BLaER1 treated with 17β-estradiol and CSF1 and Interleukin-3, amounts not matched to agents 10 nM and 100 nM (cell line): ENCODE data around the gene MRPS18B.

Source experiments
- H3K27ac ChIP-seq, 11 experiments: shearing (Covaris generic); formaldehyde crosslinking; 2 replicates each; pipeline ENCODE4 v1.8.1; 2022
- H3K27me3 ChIP-seq, 11 experiments: shearing (Covaris generic); formaldehyde crosslinking; 2 replicates each; pipeline ENCODE4 v1.8.1; 2022
- H3K36me3 ChIP-seq, 11 experiments: shearing (Covaris generic); formaldehyde crosslinking; 2 replicates each; pipeline ENCODE4 v1.8.1; 2022
- H3K4me1 ChIP-seq, 10 experiments: shearing (Covaris generic); formaldehyde crosslinking; 2 replicates each; pipeline ENCODE4 v1.8.1; 2022
- H3K4me2 ChIP-seq, 11 experiments: shearing (Covaris generic); formaldehyde crosslinking; 2 replicates each; pipeline ENCODE4 v1.8.1; 2022
- H3K4me3 ChIP-seq, 10 experiments: shearing (Covaris generic); formaldehyde crosslinking; 2 replicates each; pipeline ENCODE4 v1.8.1; 2022
- H3K9ac ChIP-seq, 11 experiments: shearing (Covaris generic); formaldehyde crosslinking; 2 replicates each; pipeline ENCODE4 v1.8.1; 2022
- H3K9me3 ChIP-seq, 11 experiments: shearing (Covaris generic); formaldehyde crosslinking; replicated peaks in 1 of 11; 2 replicates each; pipeline ENCODE4 v1.8.1; 2022
- H4K20me1 ChIP-seq, 11 experiments: shearing (Covaris generic); formaldehyde crosslinking; 2 replicates each; pipeline ENCODE4 v1.8.1; 2022
- Cebpa-rat ChIP-seq, 11 experiments: shearing (Covaris generic); IDR thresholded peaks; 2 replicates each; pipeline ENCODE4 v1.8.1; 2022

Gene MRPS18B

GRCh38 chr6:30670760-30671527 lies 53.3 kb downstream of the MRPS18B start:
- H3K36me3 ChIP-seq, result peaks cover 38 to 56% (median 52%) of the 10 kb centered on the region in 11 experiments
- 0 out of 20 replicates have a peak overlapping the region, but pooled peaks of 2 of the 10 experiments have one; percentile 6 to 82 for H3K4me3 ChIP-seq
- H3K9me3 ChIP-seq, result no peaks in the 10 kb centered on the region
- peak overlapping the region; percentile 80 to 96 (median 91); a peak in 21 of 22 replicates for H3K4me2 ChIP-seq
- H3K9ac ChIP-seq, result peak overlapping the region in 10 of 11 experiments; percentile 82 to 91 (median 88); a peak in 20 of 22 replicates
- H3K27ac ChIP-seq, result peak overlapping the region in 1 of 11 experiments; percentile 14; a peak in 1 of 22 replicates
- peaks cover under 1 to 39% (median 17%) of the 10 kb centered on the region in 11 experiments; a peak in 18 of 22 replicates for H4K20me1 ChIP-seq
- H3K27me3 ChIP-seq, result no peaks in the 10 kb centered on the region
- H3K4me1 ChIP-seq, result peaks cover 31 to 66% (median 50%) of the 10 kb centered on the region in 10 experiments
- TF ChIP-seq Cebpa-rat (IDR thresholded peaks at IDR 0.05), result no peak

- TF ChIP-seq Cebpa-rat (IDR thresholded peaks at IDR 0.05), result no peak
- H3K27me3 ChIP-seq, result no peaks in the 10 kb centered on the region
- peak within 1 kb of the TSS; percentile 79 to 91 (median 88) for H3K9ac ChIP-seq
- H3K9me3 ChIP-seq, result no peaks in the 10 kb centered on the region
- peak within 1 kb of the TSS; percentile 80 to 96 (median 91) for H3K4me2 ChIP-seq
- H4K20me1 ChIP-seq, result peaks cover 18 to 50% (median 34%) of the 10 kb centered on the region in 11 experiments
- peaks cover 46 to 56% (median 54%) of the 10 kb centered on the region in 11 experiments for H3K36me3 ChIP-seq
- peaks cover 35 to 65% (median 51%) of the 10 kb centered on the region in 10 experiments for H3K4me1 ChIP-seq
- peak within 1 kb of the TSS; percentile 78 to 99 (median 85) for H3K4me3 ChIP-seq
- peak within 1 kb of the TSS; percentile 61 to 83 (median 72) for H3K27ac ChIP-seq
Observed at GRCh38 chr6:30672445-30673253, 55.0 kb downstream of the MRPS18B start, which contains the start of gene DHX16. TSS of gene DHX16 (minus strand) at chr6:30673006. CDS start at chr6:30672841, 165 bp downstream.
